Smooth muscle cell (in vitro differentiated cells): Measurements from ENCODE around the gene C9orf153. TPM values are rescaled to one million over a fixed set of nuclear protein-coding genes. Genes with fewer than 3 reads are reported as not detected.

Source experiments
- DNase-seq: peaks from one replicate; lab custom pipeline; 2025; ENCODE audit not compliant: unreplicated experiment; lab: John Stamatoyannopoulos, UW
- H2AFZ ChIP-seq: fragments of 200-600 bp; sonication (generic); 2 replicates; pipeline ENCODE4 v1.6.0; 2016; ENCODE audit warnings: antibody characterized with exemption, low read depth, mild to moderate bottlenecking
- H3F3A ChIP-seq: fragments of 200-600 bp; sonication (generic); 2 replicates; pipeline ENCODE4 v1.6.0; 2017; ENCODE audit warnings: antibody characterized with exemption, low read depth
- H3K27ac ChIP-seq: fragments of 200-600 bp; sonication (generic); 2 replicates; pipeline ENCODE4 v1.5.1; 2016; ENCODE audit warnings: low read depth, mild to moderate bottlenecking
- H3K27me3 ChIP-seq: fragments of 200-600 bp; sonication (generic); 2 replicates; pipeline ENCODE4 v1.6.1; 2016; ENCODE audit warnings: low read depth, mild to moderate bottlenecking
- H3K36me3 ChIP-seq: fragments of 200-600 bp; sonication (generic); 2 replicates; pipeline ENCODE4 v1.5.1; 2016; ENCODE audit warnings: low read depth
- H3K4me1 ChIP-seq: fragments of 200-600 bp; sonication (generic); 2 replicates; pipeline ENCODE4 v1.5.1; 2016; ENCODE audit warnings: low read depth
- H3K4me2 ChIP-seq: fragments of 200-600 bp; sonication (generic); 2 replicates; pipeline ENCODE4 v1.6.0; 2016; ENCODE audit warnings: mild to moderate bottlenecking
- H3K4me3 ChIP-seq: fragments of 200-600 bp; sonication (generic); 2 replicates; pipeline ENCODE4 v1.5.1; 2016; ENCODE audit warnings: mild to moderate bottlenecking
- H3K79me2 ChIP-seq: fragments of 200-600 bp; sonication (generic); 2 replicates; pipeline ENCODE4 v1.6.0; 2016; ENCODE audit warnings: low read depth, mild to moderate bottlenecking
- H3K9ac ChIP-seq: fragments of 200-600 bp; sonication (generic); 2 replicates; pipeline ENCODE4 v1.6.0; 2016; ENCODE audit warnings: low read depth
- H3K9me3 ChIP-seq: fragments of 200-600 bp; sonication (generic); replicated peaks from 2 replicates; pipeline ENCODE4 v1.5.1; 2016; ENCODE audit warnings: low read depth
- H4K20me1 ChIP-seq: fragments of 200-600 bp; sonication (generic); 2 replicates; pipeline ENCODE4 v1.6.0; 2016; ENCODE audit warnings: low read depth
- WGBS: methylation state at CpG from one replicate; pipeline ENCODE4 v1.1.7; 2016; ENCODE audit warnings: low lambda C conversion rate; 5-methylcytosine and 5-hydroxymethylcytosine counted together
- polyA plus RNA-seq: library from polyadenylated mRNA; unstranded; fragments of >200 nt; fragmentation: Nextera tagmentation; extraction: Ambion mirVana; gene quantifications from 2 replicates; pipeline ENCODE4 v1.2.1, GENCODE V29; 2016
- total RNA-seq: library from RNA; depleted of rRNA; stranded (reverse); fragments of >200 nt; gene quantifications from 2 replicates; pipeline ENCODE4 v1.2.3, GENCODE V29; 2014
- TF ChIP-seq, protein P1 (sequence below): fragments of 200-600 bp; sonication (generic); IDR thresholded peaks from 2 replicates; pipeline ENCODE4 v1.5.1; 2017; ENCODE audit warnings: borderline replicate concordance, mild to moderate bottlenecking, antibody characterized with exemption; ENCODE audit not compliant: insufficient read depth, poor library complexity, severe bottlenecking

C9orf153 gene
- total and polyA plus RNA-seq, 2 experiments from 2014 or later = 0.63 TPM; not detected in 1

DNA sequence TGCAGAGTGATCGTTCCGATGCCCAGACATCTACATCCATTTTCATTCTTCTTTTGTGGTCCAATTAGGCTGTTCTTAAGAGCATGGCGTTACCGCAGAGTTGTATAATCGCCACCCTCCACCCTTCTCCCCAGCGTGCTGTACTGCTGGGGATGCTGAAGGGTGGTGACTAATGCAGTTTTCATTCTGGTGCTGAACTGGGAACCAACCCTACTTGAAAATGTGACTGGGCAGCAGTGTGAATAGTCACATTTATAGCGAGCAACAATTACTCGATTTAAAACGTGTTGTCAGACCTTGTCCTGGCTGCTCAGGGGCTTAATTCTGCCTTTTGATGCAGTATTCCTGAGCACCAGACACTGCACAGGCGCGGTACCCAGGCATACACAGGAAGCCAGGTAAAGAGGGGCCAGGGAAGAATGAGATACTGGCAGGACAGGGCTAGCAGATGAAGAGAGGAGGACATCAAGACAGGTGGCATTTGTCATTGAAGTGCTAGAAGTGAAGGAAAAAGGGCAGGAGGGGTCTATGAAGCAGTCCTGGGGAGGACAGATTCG lies 23.6 kb upstream of the C9orf153 start:
- H4K20me1 ChIP-seq = peaks cover 19% of the 10 kb centered on the region
- peaks cover 36% of the 10 kb centered on the region for H3K79me2 ChIP-seq
- H3K36me3 ChIP-seq = no peaks in the 10 kb centered on the region
- H3K4me2 ChIP-seq = peak overlapping the region; percentile 92
- peak overlapping the region; percentile 97 for H3K27ac ChIP-seq
- no peaks in the 10 kb centered on the region for H3K27me3 ChIP-seq
- H3K9ac ChIP-seq = peak overlapping the region; percentile 94
- H3F3A ChIP-seq = no peaks in the 10 kb centered on the region
- no peak overlapping the region for H2AFZ ChIP-seq
- H3K9me3 ChIP-seq = no peaks in the 10 kb centered on the region
- H3K4me1 ChIP-seq = peaks cover 23% of the 10 kb centered on the region
- 28% methylated on average over 12 of the region's 12 CpGs for WGBS
- H3K4me3 ChIP-seq = peak overlapping the region; percentile 89
- no peak for DNase-seq
- TF ChIP-seq, protein P1, sequence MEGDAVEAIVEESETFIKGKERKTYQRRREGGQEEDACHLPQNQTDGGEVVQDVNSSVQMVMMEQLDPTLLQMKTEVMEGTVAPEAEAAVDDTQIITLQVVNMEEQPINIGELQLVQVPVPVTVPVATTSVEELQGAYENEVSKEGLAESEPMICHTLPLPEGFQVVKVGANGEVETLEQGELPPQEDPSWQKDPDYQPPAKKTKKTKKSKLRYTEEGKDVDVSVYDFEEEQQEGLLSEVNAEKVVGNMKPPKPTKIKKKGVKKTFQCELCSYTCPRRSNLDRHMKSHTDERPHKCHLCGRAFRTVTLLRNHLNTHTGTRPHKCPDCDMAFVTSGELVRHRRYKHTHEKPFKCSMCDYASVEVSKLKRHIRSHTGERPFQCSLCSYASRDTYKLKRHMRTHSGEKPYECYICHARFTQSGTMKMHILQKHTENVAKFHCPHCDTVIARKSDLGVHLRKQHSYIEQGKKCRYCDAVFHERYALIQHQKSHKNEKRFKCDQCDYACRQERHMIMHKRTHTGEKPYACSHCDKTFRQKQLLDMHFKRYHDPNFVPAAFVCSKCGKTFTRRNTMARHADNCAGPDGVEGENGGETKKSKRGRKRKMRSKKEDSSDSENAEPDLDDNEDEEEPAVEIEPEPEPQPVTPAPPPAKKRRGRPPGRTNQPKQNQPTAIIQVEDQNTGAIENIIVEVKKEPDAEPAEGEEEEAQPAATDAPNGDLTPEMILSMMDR = no peak

- H3K9ac ChIP-seq = peak within 1 kb of the TSS; percentile 94
- H3K4me2 ChIP-seq = peak within 1 kb of the TSS; percentile 92
- DNase-seq = peak; percentile 95
- H3K79me2 ChIP-seq = peaks cover 43% of the 10 kb centered on the region
- TF ChIP-seq, protein P1 = no peak
- H3F3A ChIP-seq = no peaks in the 10 kb centered on the region
- H3K36me3 ChIP-seq = no peaks in the 10 kb centered on the region
- H4K20me1 ChIP-seq = peaks cover 23% of the 10 kb centered on the region
- H2AFZ ChIP-seq = peak within 1 kb of the TSS; percentile 81
- under 1% methylated on average over 76 of the region's 101 CpGs for WGBS
- H3K27ac ChIP-seq = peak within 1 kb of the TSS; percentile 97
- peak within 1 kb of the TSS; percentile 89 for H3K4me3 ChIP-seq
- H3K9me3 ChIP-seq = no peaks in the 10 kb centered on the region
- H3K27me3 ChIP-seq = no peaks in the 10 kb centered on the region
- H3K4me1 ChIP-seq = peaks cover 19% of the 10 kb centered on the region
Observed at GRCh38 chr9:86282077-86282978, 22.9 kb upstream of the C9orf153 start, which contains the start of gene ISCA1. Gene ISCA1 (minus strand): TSS chr9:86282538. CDS start chr9:86282458, 80 bp downstream.

DNA sequence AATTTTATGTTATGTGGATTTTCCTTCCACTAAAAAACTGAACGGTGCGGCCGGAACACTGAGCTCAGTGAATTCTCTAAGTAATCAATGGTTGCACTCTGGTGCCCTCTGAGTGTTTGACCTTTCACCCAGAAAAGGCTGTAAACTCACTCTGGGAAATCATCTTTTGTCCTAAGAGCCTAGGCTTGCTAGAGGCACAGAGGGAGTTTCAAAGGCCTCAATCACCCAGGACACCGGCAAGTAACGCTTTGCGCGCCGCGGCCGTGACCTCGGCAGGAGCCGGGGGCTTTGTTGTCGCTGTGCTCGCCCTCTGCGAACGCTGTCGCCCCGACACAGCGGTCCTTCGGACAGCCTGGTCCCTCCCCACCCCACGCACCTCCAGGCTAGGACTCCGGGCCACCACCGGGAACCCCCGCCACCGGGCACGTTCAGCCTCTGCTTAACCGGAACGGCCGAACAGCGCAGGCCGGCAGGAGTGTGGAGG lies 22.2 kb upstream of the C9orf153 start:
- no peak for DNase-seq
- TF ChIP-seq, protein P1 = no peak
- no peaks in the 10 kb centered on the region for H3K27me3 ChIP-seq
- H3K9me3 ChIP-seq = no peaks in the 10 kb centered on the region
- peak overlapping the region; percentile 94 for H3K9ac ChIP-seq
- peak overlapping the region; percentile 97 for H3K27ac ChIP-seq
- peaks cover 30% of the 10 kb centered on the region for H4K20me1 ChIP-seq
- peak overlapping the region; percentile 81 for H2AFZ ChIP-seq
- H3K4me3 ChIP-seq = peak overlapping the region; percentile 89
- peaks cover 14% of the 10 kb centered on the region for H3K4me1 ChIP-seq
- peak overlapping the region; percentile 92 for H3K4me2 ChIP-seq
- H3K36me3 ChIP-seq = no peaks in the 10 kb centered on the region
- peaks cover 48% of the 10 kb centered on the region for H3K79me2 ChIP-seq
- H3F3A ChIP-seq = no peaks in the 10 kb centered on the region
- WGBS = under 1% methylated on average over 31 of the region's 31 CpGs
